ENCODE measurements around the gene RNASE7. TPM values are rescaled to one million over a fixed set of nuclear protein-coding genes. Genes with fewer than 3 reads are reported as not detected.

RNASE7 gene
- total RNA-seq, 2 donors from 2014 or later = not detected

- Histone ChIP-seq H3K9me3 (no peaks in the 10 kb centered on the region), H3K4me3 (no peak overlapping the region), H3K27ac (no peak overlapping the region), H3K36me3 (peaks cover 39% of the 10 kb centered on the region), H3K27me3 (no peaks in the 10 kb centered on the region), H3K4me1 (peaks cover 0 to 47% of the 10 kb centered on the region in 2 donors)
- DNase-seq (ENCODE audit: low spot score) = no peak
- TF ChIP-seq CTCF (IDR thresholded peaks at IDR 0.05) = no peak
These were observed 50.9 kb downstream of the RNASE7 start for GRCh38 chr14:21093018-21093417.

Small RNA genes lying within 50 kb of the gene (microRNA-seq; reads per million reads assigned to microRNA genes)
- gene MIR6717 (ENCODE audit: borderline number of aligned reads in 2 of 2, borderline replicate concordance in 1 of 2) = 0 to 0.71 reads per million in 2 donors

Other genes with a start within 250 kb of the RNASE7 start
- 100 to 1,000 TPM; 230 to 343 TPM for gene RNASE1, start 239.5 kb upstream of the RNASE7 start, total RNA-seq
- gene RNASE3, start 151.0 kb upstream of the RNASE7 start, total RNA-seq = under 1 TPM in 1 of 2 donors, not detected in 1; 0.59 TPM
- 1 to 10 TPM; 2.9 to 4.1 TPM for gene RNASE2, start 86.9 kb upstream of the RNASE7 start, total RNA-seq
- 10 to 100 TPM; 28.9 to 37.8 TPM for gene METTL17, start 52.4 kb upstream of the RNASE7 start, total RNA-seq
- not detected for gene SLC39A2, start 43.1 kb upstream of the RNASE7 start, total RNA-seq
- 100 to 1,000 TPM; 335 to 360 TPM for gene NDRG2, start 17.3 kb upstream of the RNASE7 start, total RNA-seq
- gene TPPP2, start 12.1 kb upstream of the RNASE7 start, total RNA-seq = under 1 TPM in 1 of 2 donors, not detected in 1; 0.86 TPM
- not detected for gene RNASE13, start 7.6 kb upstream of the RNASE7 start, total RNA-seq
- gene RNASE8, start 15.5 kb downstream of the RNASE7 start, total RNA-seq = not detected
- 10 to 100 TPM; 14.3 to 16.0 TPM for gene ARHGEF40, start 27.9 kb downstream of the RNASE7 start, total RNA-seq
- 10 to 100 TPM; 49.7 to 66.6 TPM for gene ZNF219, start 56.3 kb downstream of the RNASE7 start, total RNA-seq
- gene TMEM253, start 58.7 kb downstream of the RNASE7 start, total RNA-seq = not detected
- gene OR5AU1, start 113.7 kb downstream of the RNASE7 start, total RNA-seq = not detected
- 100 to 1,000 TPM; 254 to 277 TPM for gene HNRNPC, start 227.1 kb downstream of the RNASE7 start, total RNA-seq
- gene RPGRIP1, start 237.7 kb downstream of the RNASE7 start, total RNA-seq = under 1 TPM in 1 of 2 donors, not detected in 1; 0.12 TPM

Measured in right atrium auricular region (tissue), 2 donors.